SK-N-SH (cell line): ENCODE measurements around the gene CENATAC. TPM values are rescaled to one million over a fixed set of nuclear protein-coding genes. Genes with fewer than 3 reads are reported as not detected.

Experiments used
- CTCF ChIA-PET: fragments of 300-600, 350-600 bp; formaldehyde crosslinking; extraction: SDS; loops from one replicate; lab custom pipeline; 2021; lab: Yijun Ruan, JAX
- POLR2A ChIA-PET: fragments of 350-600 bp; sonication (Branson Sonifier 250); formaldehyde crosslinking; extraction: SDS; loops from one replicate; lab custom pipeline; 2020; ENCODE audit warnings: antibody characterized with exemption, inconsistent platforms; lab: Yijun Ruan, JAX
- DNase-seq: peaks from one replicate; pipeline ENCODE4 v3.0.0; 2012
- H2AFZ ChIP-seq: fragments of 200-600 bp; sonication (generic); 2 replicates; pipeline ENCODE4 v1.8.1; 2016; ENCODE audit warnings: antibody characterized with exemption, mild to moderate bottlenecking, low read depth
- H3F3A ChIP-seq: fragments of 200-600 bp; sonication (generic); replicated peaks from 2 replicates; pipeline ENCODE3; 2016; ENCODE audit warnings: antibody characterized with exemption, mild to moderate bottlenecking; ENCODE audit not compliant: insufficient read depth
- H3K27ac ChIP-seq, 2 experiments: fragments of 200-500 bp in 1 of 2; fragments of 200-600 bp in 1 of 2; sonication (Bioruptor generic) in 1 of 2; sonication (generic), shearing (Covaris generic) in 1 of 2; 2 replicates each; pipeline versions ENCODE4 v1.5.1 to v1.6.1; 2014 to 2016; ENCODE audit warnings: low read depth in 2 of 2, inconsistent platforms in 1 of 2, low read length in 1 of 2, mild to moderate bottlenecking in 1 of 2, mixed read lengths in 1 of 2
- H3K27me3 ChIP-seq: fragments of 200-600 bp; sonication (generic), shearing (Covaris generic); 2 replicates; pipeline ENCODE4 v1.6.1; 2016; ENCODE audit warnings: mixed run types; ENCODE audit not compliant: insufficient read depth
- H3K36me3 ChIP-seq, 2 experiments: fragments of 200-500 bp in 1 of 2; fragments of 200-600 bp in 1 of 2; sonication (Bioruptor generic) in 1 of 2; sonication (generic) in 1 of 2; replicated peaks in 1 of 2; 2 replicates each; pipeline versions ENCODE3 to v1.5.1; 2014 to 2016; ENCODE audit warnings: low read length in 1 of 2, mild to moderate bottlenecking in 1 of 2; ENCODE audit not compliant: insufficient read depth in 2 of 2, control insufficient read depth in 1 of 2
- H3K4me1 ChIP-seq, 2 experiments: fragments of 200-500 bp in 1 of 2; fragments of 200-600 bp in 1 of 2; sonication (Bioruptor generic) in 1 of 2; sonication (generic), shearing (Covaris generic) in 1 of 2; 2 replicates each; pipeline versions ENCODE4 v1.5.1 to v1.6.1; 2014 to 2016; ENCODE audit warnings: low read depth in 1 of 2, low read length in 1 of 2, mixed run types in 1 of 2; ENCODE audit not compliant: insufficient read depth in 2 of 2, control insufficient read depth in 1 of 2
- H3K4me2 ChIP-seq: fragments of 200-600 bp; sonication (generic), shearing (Covaris generic); 2 replicates; pipeline ENCODE4 v1.6.1; 2017; ENCODE audit warnings: mixed run types
- H3K4me3 ChIP-seq, 2 experiments: fragments of 200-500 bp in 1 of 2; fragments of 200-600 bp in 1 of 2; sonication (Bioruptor generic) in 1 of 2; sonication (generic), shearing (Covaris generic) in 1 of 2; 2 replicates each; pipeline versions ENCODE4 v1.5.1 to v1.8.1; 2014 to 2016; ENCODE audit warnings: low read depth in 2 of 2, inconsistent platforms in 1 of 2, low read length in 1 of 2, mild to moderate bottlenecking in 1 of 2, mixed read lengths in 1 of 2, moderate library complexity in 1 of 2
- H3K79me2 ChIP-seq: fragments of 200-600 bp; sonication (generic); 2 replicates; pipeline ENCODE4 v1.8.1; 2017; ENCODE audit warnings: mild to moderate bottlenecking; ENCODE audit not compliant: insufficient read depth
- H3K9ac ChIP-seq: fragments of 200-600 bp; sonication (generic); 2 replicates; pipeline ENCODE4 v1.6.1; 2017; ENCODE audit warnings: mixed run types
- H3K9me2 ChIP-seq: fragments of 200-600 bp; sonication (generic); 2 replicates; pipeline ENCODE4 v1.6.1; 2017; ENCODE audit warnings: mixed run types
- H3K9me3 ChIP-seq: fragments of 200-600 bp; sonication (generic); 2 replicates; pipeline ENCODE4 v1.6.1; 2017; ENCODE audit warnings: mixed run types, mild to moderate bottlenecking, moderate library complexity
- H4K20me1 ChIP-seq: fragments of 200-600 bp; sonication (generic); 2 replicates; pipeline ENCODE4 v1.6.1; 2017; ENCODE audit warnings: mild to moderate bottlenecking, mixed run types; ENCODE audit not compliant: insufficient read depth
- CHD2 ChIP-seq: fragments of 150-350 bp; IDR thresholded peaks from 2 replicates; pipeline ENCODE4 v1.6.1; 2018; ENCODE audit warnings: low read length; ENCODE audit not compliant: partially characterized antibody
- FOXJ3 ChIP-seq: sonication (generic); formaldehyde crosslinking; IDR thresholded peaks from 2 replicates; pipeline ENCODE4 v1.5.1; 2020; ENCODE audit warnings: mild to moderate bottlenecking, missing genetic modification reagents
- GABPA ChIP-seq: IDR thresholded peaks from 2 replicates; pipeline ENCODE4 v1.4.0; 2012; ENCODE audit warnings: low read depth, mild to moderate bottlenecking
- GATA2 ChIP-seq: sonication (generic); formaldehyde crosslinking; IDR thresholded peaks from 2 replicates; pipeline ENCODE4 v1.5.0; 2020; ENCODE audit warnings: mild to moderate bottlenecking, missing genetic modification reagents
- MXI1 ChIP-seq: IDR thresholded peaks from 2 replicates; pipeline ENCODE4 v1.6.1; 2012; ENCODE audit warnings: mild to moderate bottlenecking, low read depth, low read length, improper control_type of control experiment
- NFIC ChIP-seq: IDR thresholded peaks from 2 replicates; pipeline ENCODE4 v1.4.0; 2012; ENCODE audit warnings: borderline replicate concordance
- NRF1 ChIP-seq: IDR thresholded peaks from 2 replicates; pipeline ENCODE4 v1.6.1; 2012; ENCODE audit warnings: low read depth, mild to moderate bottlenecking, low read length
- POLR2AphosphoS5 ChIP-seq: IDR thresholded peaks from 2 replicates; pipeline ENCODE4 v1.6.1; 2012; ENCODE audit warnings: low read depth, low read length
- RAD21 ChIP-seq: IDR thresholded peaks from 2 replicates; pipeline ENCODE4 v1.6.1; 2012; ENCODE audit warnings: mild to moderate bottlenecking, low read length
- REST ChIP-seq: IDR thresholded peaks from 2 replicates; pipeline ENCODE4 v1.6.1; 2012; ENCODE audit warnings: mild to moderate bottlenecking, low read depth, low read length, moderate library complexity
- SMC3 ChIP-seq: IDR thresholded peaks from 2 replicates; pipeline ENCODE4 v1.6.1; 2012; ENCODE audit warnings: low read depth, low read length, improper control_type of control experiment
- TEAD4 ChIP-seq: IDR thresholded peaks from 2 replicates; pipeline ENCODE4 v1.4.0; 2012; ENCODE audit warnings: mild to moderate bottlenecking, borderline replicate concordance; ENCODE audit not compliant: insufficient read depth
- USF1 ChIP-seq: IDR thresholded peaks from 2 replicates; pipeline ENCODE4 v1.4.0; 2012; ENCODE audit warnings: low read depth, borderline replicate concordance
- YY1 ChIP-seq: IDR thresholded peaks from 2 replicates; pipeline ENCODE4 v1.4.0; 2012; ENCODE audit warnings: low read depth, mild to moderate bottlenecking
- ZBTB33 ChIP-seq: IDR thresholded peaks from 2 replicates; pipeline ENCODE4 v1.4.0; 2012; ENCODE audit warnings: low read depth, borderline replicate concordance
- polyA plus RNA-seq, 3 experiments: library from polyadenylated mRNA; depleted of rRNA; stranded (reverse); fragments of >200 nt; gene quantifications; 2 replicates each; pipeline ENCODE4 v1.2.3, GENCODE V29; 2012
- TF ChIP-seq, protein P1 (sequence below): IDR thresholded peaks from 2 replicates; pipeline ENCODE4 v1.4.0; 2012; ENCODE audit warnings: low read depth
- TF ChIP-seq, protein P2 (sequence below): IDR thresholded peaks from 2 replicates; pipeline ENCODE4; 2012

CENATAC gene
- polyA plus RNA-seq, 1 of the 3 experiments (the other 2 are of a cell fraction) = 16.0 TPM

GRCh38 chr11:119023741-119024140, 25.8 kb downstream of the CENATAC start:
- peaks cover 24 to 42% of the 10 kb centered on the region in 2 experiments for H3K36me3 ChIP-seq
- DNase-seq = no peak
- no peak overlapping the region for H3K4me3 ChIP-seq
- H3K27me3 ChIP-seq = no peaks in the 10 kb centered on the region
- H3K27ac ChIP-seq = peak overlapping the region in 1 of 2 experiments; percentile 27; a peak in 1 of 4 replicates
- H3K79me2 ChIP-seq = peaks cover 40% of the 10 kb centered on the region
- no peaks in the 10 kb centered on the region for H3K9me3 ChIP-seq
- TF ChIP-seq NRF1 (no peak), RAD21 (no peak), CHD2 (no peak), GABPA (no peak), USF1 (no peak), MXI1 (no peak), YY1 (no peak), FOXJ3 (CRISPR knock-in tag) (no peak), TEAD4 (no peak), NFIC (no peak), REST (no peak), GATA2 (CRISPR knock-in tag) (no peak), POLR2AphosphoS5 (no peak; the same call in 1 of the 2 replicates), ZBTB33 (no peak), SMC3 (no peak)
- TF ChIP-seq, protein P1, sequence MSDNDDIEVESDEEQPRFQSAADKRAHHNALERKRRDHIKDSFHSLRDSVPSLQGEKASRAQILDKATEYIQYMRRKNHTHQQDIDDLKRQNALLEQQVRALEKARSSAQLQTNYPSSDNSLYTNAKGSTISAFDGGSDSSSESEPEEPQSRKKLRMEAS = no peak
- TF ChIP-seq, protein P2, sequence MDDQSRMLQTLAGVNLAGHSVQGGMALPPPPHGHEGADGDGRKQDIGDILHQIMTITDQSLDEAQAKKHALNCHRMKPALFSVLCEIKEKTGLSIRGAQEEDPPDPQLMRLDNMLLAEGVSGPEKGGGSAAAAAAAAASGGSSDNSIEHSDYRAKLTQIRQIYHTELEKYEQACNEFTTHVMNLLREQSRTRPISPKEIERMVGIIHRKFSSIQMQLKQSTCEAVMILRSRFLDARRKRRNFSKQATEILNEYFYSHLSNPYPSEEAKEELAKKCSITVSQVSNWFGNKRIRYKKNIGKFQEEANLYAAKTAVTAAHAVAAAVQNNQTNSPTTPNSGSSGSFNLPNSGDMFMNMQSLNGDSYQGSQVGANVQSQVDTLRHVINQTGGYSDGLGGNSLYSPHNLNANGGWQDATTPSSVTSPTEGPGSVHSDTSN = no peak
- no peaks in the 10 kb centered on the region for H3K9me2 ChIP-seq
- no peak overlapping the region for H2AFZ ChIP-seq
- peaks cover 12% of the 10 kb centered on the region for H3F3A ChIP-seq
- peaks cover 6% of the 10 kb centered on the region; the same call in 1 of the 2 replicates for H4K20me1 ChIP-seq
- H3K9ac ChIP-seq = no peak overlapping the region
- CTCF ChIA-PET = interaction anchor here (1.3 to 2.0 kb wide), 3 partner anchors 8 to 113 kb away, joined by 3 to 6 read pairs (median 4); no protein-coding TSS in a partner anchor
- no peak overlapping the region for H3K4me2 ChIP-seq
- POLR2A ChIA-PET = interaction anchor here (0.6 kb wide), 1 partner anchor 645 kb away, joined by 3 read pairs; no protein-coding TSS in a partner anchor
- peaks cover 6 to 16% of the 10 kb centered on the region in 2 experiments for H3K4me1 ChIP-seq
